ENCODE results near the gene GNG7.

The GNG7 gene

GRCh38 chr19:2726160-2726855 lies 23.8 kb upstream of the GNG7 start:
- no peak overlapping the region for H3K4me3 ChIP-seq (ENCODE audit: low read depth, low read length)
- TF ChIP-seq CTCF (IDR thresholded peaks at IDR 0.05; ENCODE audit: borderline replicate concordance, insufficient read depth, low read depth, low read length): no peak

- peak; percentile 37 for TF ChIP-seq CTCF (IDR thresholded peaks at IDR 0.05; ENCODE audit: borderline replicate concordance, insufficient read depth, low read depth, low read length)
- H3K4me3 ChIP-seq (ENCODE audit: low read depth, low read length): no peak overlapping the region
Observed at GRCh38 chr19:2724148-2724557, 21.7 kb upstream of the GNG7 start.

GRCh38 chr19:2723747-2724146 lies 21.3 kb upstream of the GNG7 start:
- no peak for TF ChIP-seq CTCF (IDR thresholded peaks at IDR 0.05; ENCODE audit: borderline replicate concordance, insufficient read depth, low read depth, low read length)
- H3K4me3 ChIP-seq (ENCODE audit: low read depth, low read length): no peak overlapping the region

GRCh38 chr19:2723345-2723715 lies 20.8 kb upstream of the GNG7 start:
- H3K4me3 ChIP-seq (ENCODE audit: low read depth, low read length): no peak overlapping the region
- TF ChIP-seq CTCF (IDR thresholded peaks at IDR 0.05; ENCODE audit: borderline replicate concordance, insufficient read depth, low read depth, low read length): no peak

- H3K4me3 ChIP-seq (ENCODE audit: low read depth, low read length): no peak overlapping the region
- no peak for TF ChIP-seq CTCF (IDR thresholded peaks at IDR 0.05; ENCODE audit: borderline replicate concordance, insufficient read depth, low read depth, low read length)
Observed at GRCh38 chr19:2722541-2723344, 20.2 kb upstream of the GNG7 start.

- H3K4me3 ChIP-seq (ENCODE audit: low read depth, low read length): peak overlapping the region; percentile 23
- no peak for TF ChIP-seq CTCF (IDR thresholded peaks at IDR 0.05; ENCODE audit: borderline replicate concordance, insufficient read depth, low read depth, low read length)
Observed at GRCh38 chr19:2721570-2722540, 19.4 kb upstream of the GNG7 start.
